Endothelial cell (in vitro differentiated cells): ENCODE measurements around the gene TMEM186. TPM values are rescaled to one million over a fixed set of nuclear protein-coding genes. Genes with fewer than 3 reads are reported as not detected.

Experiments used
- DNase-seq: peaks from one replicate; pipeline ENCODE4 v3.0.0; 2021; ENCODE audit warnings: low spot score
- H3K27ac Mint-ChIP-seq: one replicate; pipeline ENCODE4 v1.8.0; 2021; ENCODE audit warnings: mixed read lengths, inconsistent platforms; ENCODE audit not compliant: unreplicated experiment
- H3K27me3 Mint-ChIP-seq: one replicate; pipeline ENCODE4 v1.8.0; 2021; ENCODE audit warnings: mild to moderate bottlenecking, moderate library complexity, mixed read lengths, inconsistent platforms; ENCODE audit not compliant: unreplicated experiment
- H3K36me3 Mint-ChIP-seq: one replicate; pipeline ENCODE4 v1.8.0; 2021; ENCODE audit warnings: mild to moderate bottlenecking, low read depth, mixed read lengths, inconsistent platforms; ENCODE audit not compliant: unreplicated experiment
- H3K4me1 Mint-ChIP-seq: one replicate; pipeline ENCODE4 v1.8.0; 2021; ENCODE audit warnings: mild to moderate bottlenecking, mixed read lengths, inconsistent platforms; ENCODE audit not compliant: unreplicated experiment
- H3K4me3 Mint-ChIP-seq: one replicate; pipeline ENCODE4 v1.8.0; 2021; ENCODE audit warnings: mild to moderate bottlenecking, mixed read lengths, inconsistent platforms; ENCODE audit not compliant: unreplicated experiment
- H3K9me3 Mint-ChIP-seq: one replicate; pipeline ENCODE4 v1.8.0; 2021; ENCODE audit warnings: mixed read lengths, inconsistent platforms; ENCODE audit not compliant: unreplicated experiment
- total RNA-seq: library from RNA; stranded (reverse); fragmentation: NEBNext Ultra II Directional; extraction: Animal tissue kit (Norgen Biotek cat#: 25700); gene quantifications from one replicate; pipeline ENCODE4 v1.2.1, GENCODE V29; 2021; ENCODE audit not compliant: unreplicated experiment
- TF ChIP-seq, protein P1 (sequence below): fragments of 200-600 bp; sonication (generic); IDR thresholded peaks from one replicate; pipeline ENCODE4 v1.5.0; 2021; ENCODE audit warnings: antibody characterized with exemption; ENCODE audit not compliant: unreplicated experiment

TMEM186 gene
- total RNA-seq, 1 donor from 2014 or later = 8.1 TPM

- Mint-ChIP-seq H3K27me3 (no peaks in the 10 kb centered on the region), H3K27ac (no peak overlapping the region), H3K9me3 (no peaks in the 10 kb centered on the region), H3K36me3 (no peaks in the 10 kb centered on the region), H3K4me3 (no peak overlapping the region), H3K4me1 (no peaks in the 10 kb centered on the region)
- TF ChIP-seq, protein P1, sequence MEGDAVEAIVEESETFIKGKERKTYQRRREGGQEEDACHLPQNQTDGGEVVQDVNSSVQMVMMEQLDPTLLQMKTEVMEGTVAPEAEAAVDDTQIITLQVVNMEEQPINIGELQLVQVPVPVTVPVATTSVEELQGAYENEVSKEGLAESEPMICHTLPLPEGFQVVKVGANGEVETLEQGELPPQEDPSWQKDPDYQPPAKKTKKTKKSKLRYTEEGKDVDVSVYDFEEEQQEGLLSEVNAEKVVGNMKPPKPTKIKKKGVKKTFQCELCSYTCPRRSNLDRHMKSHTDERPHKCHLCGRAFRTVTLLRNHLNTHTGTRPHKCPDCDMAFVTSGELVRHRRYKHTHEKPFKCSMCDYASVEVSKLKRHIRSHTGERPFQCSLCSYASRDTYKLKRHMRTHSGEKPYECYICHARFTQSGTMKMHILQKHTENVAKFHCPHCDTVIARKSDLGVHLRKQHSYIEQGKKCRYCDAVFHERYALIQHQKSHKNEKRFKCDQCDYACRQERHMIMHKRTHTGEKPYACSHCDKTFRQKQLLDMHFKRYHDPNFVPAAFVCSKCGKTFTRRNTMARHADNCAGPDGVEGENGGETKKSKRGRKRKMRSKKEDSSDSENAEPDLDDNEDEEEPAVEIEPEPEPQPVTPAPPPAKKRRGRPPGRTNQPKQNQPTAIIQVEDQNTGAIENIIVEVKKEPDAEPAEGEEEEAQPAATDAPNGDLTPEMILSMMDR = no peak
- no peak for DNase-seq
Measured at GRCh38 chr16:8768692-8769091, 28.7 kb downstream of the TMEM186 start.

GRCh38 chr16:8768283-8768682 is 29.2 kb downstream of the TMEM186 start:
- H3K36me3 Mint-ChIP-seq = no peaks in the 10 kb centered on the region
- TF ChIP-seq, protein P1 = no peak
- no peak overlapping the region for H3K4me3 Mint-ChIP-seq

GRCh38 chr16:8767176-8767575 is 30.3 kb downstream of the TMEM186 start:
- Mint-ChIP-seq H3K36me3 (no peaks in the 10 kb centered on the region), H3K27ac (no peak overlapping the region), H3K27me3 (no peaks in the 10 kb centered on the region), H3K4me1 (no peaks in the 10 kb centered on the region), H3K4me3 (no peak overlapping the region), H3K9me3 (no peaks in the 10 kb centered on the region)
- TF ChIP-seq, protein P1 = no peak
- no peak for DNase-seq

More at GRCh38 chr16:8768283-8768682, 29.2 kb downstream of the TMEM186 start:
- H3K27ac Mint-ChIP-seq = no peak overlapping the region
- no peaks in the 10 kb centered on the region for H3K9me3 Mint-ChIP-seq
- H3K27me3 Mint-ChIP-seq = no peaks in the 10 kb centered on the region
- no peak for DNase-seq
- no peaks in the 10 kb centered on the region for H3K4me1 Mint-ChIP-seq

- Mint-ChIP-seq H3K27me3 (no peaks in the 10 kb centered on the region), H3K4me3 (no peak overlapping the region), H3K9me3 (no peaks in the 10 kb centered on the region), H3K4me1 (no peaks in the 10 kb centered on the region), H3K27ac (no peak overlapping the region), H3K36me3 (no peaks in the 10 kb centered on the region)
- no peak for DNase-seq
- TF ChIP-seq, protein P1 = no peak
Measured at GRCh38 chr16:8764525-8765250, 32.8 kb downstream of the TMEM186 start.

- no peak for DNase-seq
- H3K9me3 Mint-ChIP-seq = no peaks in the 10 kb centered on the region
- H3K4me3 Mint-ChIP-seq = no peak overlapping the region
- no peaks in the 10 kb centered on the region for H3K36me3 Mint-ChIP-seq
- TF ChIP-seq, protein P1 = no peak
- no peaks in the 10 kb centered on the region for H3K27me3 Mint-ChIP-seq
- no peak overlapping the region for H3K27ac Mint-ChIP-seq
- no peaks in the 10 kb centered on the region for H3K4me1 Mint-ChIP-seq
Measured at GRCh38 chr16:8763899-8764298, 33.5 kb downstream of the TMEM186 start.
